NCI-H1417 (cell line): ENCODE data around the gene CISTR.

Source experiments
- DNase-seq, 3 experiments: peaks; one replicate each; lab custom pipeline; 2025; lab: John Stamatoyannopoulos, UW

The CISTR gene

GRCh38 chr12:53743266-53744129 lies 8.3 kb downstream of the CISTR start:
- peak; percentile 76 to 89 (median 87) for DNase-seq

DNA sequence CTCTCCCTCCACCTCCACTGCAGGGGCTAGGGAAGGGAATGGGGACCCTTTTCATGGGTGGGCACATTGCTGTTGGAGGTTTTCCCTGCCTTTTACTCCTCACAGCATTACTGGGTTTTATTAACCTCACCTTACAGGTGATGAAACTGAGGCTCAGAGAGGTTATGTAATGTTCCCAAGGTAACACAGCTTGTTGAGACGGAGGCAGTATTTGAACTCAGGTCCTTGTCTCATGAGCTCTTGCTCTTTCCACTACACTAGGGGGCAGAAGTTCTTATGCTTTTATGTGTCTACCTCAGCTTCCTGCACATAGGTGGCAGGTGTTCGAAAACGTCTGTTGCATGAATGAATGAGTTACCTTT lies 11.7 kb downstream of the CISTR start:
- DNase-seq = no peak

DNA sequence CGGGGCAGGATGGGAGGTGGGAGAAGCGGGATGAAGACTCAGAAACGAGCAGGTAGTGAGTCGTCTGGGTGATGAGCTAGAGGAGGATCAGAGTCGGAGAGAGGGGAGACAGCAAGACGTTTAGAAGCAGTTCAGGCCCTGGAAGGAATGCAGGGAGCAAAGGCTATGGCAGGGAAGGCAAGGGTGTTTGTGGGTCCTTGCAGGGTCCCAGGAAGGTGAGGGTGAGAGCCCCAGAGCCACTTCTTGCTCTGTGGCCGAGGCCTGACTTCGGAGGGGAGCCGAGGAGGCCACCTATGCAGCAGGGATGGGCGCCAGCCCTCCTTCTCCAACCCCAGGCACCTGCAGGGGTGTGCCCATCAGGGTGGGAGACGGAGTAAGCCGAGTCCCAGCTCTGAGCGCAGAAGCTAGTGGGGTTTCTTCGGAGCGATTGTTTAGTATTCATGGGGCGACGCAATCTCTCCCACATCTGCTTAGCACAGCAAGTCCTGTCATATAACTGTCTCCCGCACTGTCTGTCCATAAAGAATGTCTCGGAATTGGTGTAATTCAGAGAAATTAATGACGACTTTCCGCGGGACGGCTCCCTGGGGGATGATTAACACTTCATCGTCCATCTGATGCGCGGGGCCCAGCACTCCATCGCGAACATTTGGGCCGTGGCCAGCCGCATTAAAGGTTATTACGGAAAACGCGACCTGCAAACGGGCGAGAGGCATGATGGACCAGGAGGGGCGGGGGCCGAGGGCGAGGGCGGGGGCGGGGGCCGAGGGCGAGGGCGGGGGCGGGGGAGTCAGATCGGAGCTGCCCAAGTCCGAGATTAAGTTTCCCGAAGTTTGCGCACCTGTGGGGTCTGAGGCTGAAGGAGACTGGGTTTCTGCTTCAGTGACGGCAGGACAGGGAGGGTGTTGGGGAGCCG lies 12.3 kb downstream of the CISTR start:
- DNase-seq = peak in 2 of 3 experiments; percentile 59 to 71

GRCh38 chr12:53738406-53739213 lies 13.2 kb downstream of the CISTR start:
- DNase-seq = peak; percentile 26 to 83 (median 73)

DNA sequence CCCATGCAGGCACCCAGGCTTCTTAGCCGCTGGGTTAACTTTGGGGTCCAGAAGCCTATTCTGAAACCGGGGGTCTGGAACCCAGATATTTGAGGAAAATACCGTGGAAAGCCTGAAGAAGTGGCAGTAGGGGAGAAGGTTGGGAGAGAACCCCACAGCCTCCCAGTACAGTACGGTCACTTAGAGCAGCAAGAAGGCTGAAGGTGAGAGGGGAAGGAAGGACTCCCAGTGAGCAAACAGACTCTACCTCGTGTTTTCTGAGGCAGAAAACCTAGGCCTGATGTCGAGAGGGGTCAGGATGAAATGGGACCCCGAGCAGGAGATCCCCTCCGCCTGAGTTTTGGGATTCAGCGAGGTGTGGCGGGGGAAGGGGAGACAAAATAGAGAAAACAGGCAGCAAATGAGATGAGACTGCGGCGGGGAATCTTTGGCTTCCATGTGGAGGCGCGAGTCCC lies 13.8 kb downstream of the CISTR start:
- no peak for DNase-seq

DNA sequence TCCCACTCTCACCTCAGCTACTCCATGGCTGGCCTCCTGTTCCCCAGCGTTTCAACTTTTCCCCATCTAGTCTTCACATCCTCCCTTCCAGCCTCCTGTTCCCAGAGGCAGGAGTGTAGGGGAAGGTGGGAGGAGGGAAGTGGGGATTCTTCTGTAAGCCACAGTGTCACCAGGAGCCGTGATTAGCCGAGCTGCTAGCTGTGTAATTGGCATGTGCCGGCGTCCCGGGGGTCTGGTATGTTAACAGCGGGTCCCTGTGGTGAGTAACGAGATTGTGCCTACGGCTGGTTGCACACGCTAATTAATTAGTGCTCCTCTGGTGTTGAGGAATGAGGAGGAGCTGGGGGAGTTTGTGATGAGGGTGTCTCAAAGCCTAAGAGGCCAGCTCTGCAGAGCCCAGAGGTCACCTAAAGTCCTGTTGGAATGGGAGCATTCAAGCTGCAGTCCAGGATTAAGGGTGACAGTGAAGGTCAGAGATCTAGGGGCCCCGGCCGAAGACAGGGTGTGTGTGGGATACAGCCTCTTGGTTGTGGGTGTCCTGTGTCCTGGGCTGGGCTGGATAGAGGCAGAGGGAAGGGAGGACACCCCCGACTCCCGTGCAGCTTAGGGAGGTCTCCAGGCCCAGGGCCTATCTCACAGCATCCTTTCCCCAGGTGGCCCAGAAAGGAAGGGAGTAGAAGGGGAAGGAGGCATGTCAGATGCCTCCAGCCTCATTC lies 14.5 kb downstream of the CISTR start:
- peak in 2 of 3 experiments; percentile 40 to 65 for DNase-seq

GRCh38 chr12:53736592-53736991 lies 15.2 kb downstream of the CISTR start:
- DNase-seq = no peak

DNA sequence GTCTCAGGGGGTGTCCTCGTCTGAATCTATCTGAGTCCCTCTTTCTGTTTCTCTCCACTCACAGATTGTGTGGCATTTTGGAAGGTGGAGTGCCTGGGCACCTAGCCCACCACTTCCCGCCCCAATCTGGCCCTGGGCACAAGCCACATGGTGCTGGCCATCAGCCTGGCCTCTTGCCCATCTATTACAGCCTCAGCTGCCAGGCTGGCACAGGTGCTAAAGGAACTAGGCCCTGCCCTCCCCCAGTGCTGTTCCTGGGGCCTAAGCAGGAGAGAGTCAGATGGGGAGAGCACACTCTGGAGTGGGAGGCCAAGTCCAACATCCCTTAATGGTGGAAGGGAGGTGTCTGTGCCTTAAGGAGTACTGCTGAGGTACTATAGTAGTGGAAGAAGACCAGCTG lies 16.2 kb downstream of the CISTR start:
- DNase-seq = no peak

GRCh38 chr12:53734425-53734824 lies 17.4 kb downstream of the CISTR start:
- DNase-seq = no peak

DNA sequence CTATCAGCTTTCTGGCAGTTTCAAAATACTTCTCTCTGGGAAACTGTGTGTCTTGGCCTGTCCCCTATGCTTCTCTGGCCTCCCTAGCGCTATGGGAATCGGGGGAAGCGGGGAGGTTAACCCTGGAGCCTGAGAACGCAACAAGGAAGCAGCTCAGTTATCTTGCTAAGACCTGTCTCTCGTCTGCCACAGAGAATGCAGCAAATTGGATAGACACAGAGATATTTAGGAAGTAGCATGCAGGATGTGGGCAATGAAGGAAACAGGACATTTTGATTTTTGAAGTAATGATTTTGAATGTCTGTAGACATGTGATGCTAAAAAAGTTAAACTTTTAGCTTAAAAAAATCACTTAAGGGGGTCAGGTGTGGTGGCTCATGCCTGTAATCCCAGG lies 18.0 kb downstream of the CISTR start:
- no peak for DNase-seq

DNA sequence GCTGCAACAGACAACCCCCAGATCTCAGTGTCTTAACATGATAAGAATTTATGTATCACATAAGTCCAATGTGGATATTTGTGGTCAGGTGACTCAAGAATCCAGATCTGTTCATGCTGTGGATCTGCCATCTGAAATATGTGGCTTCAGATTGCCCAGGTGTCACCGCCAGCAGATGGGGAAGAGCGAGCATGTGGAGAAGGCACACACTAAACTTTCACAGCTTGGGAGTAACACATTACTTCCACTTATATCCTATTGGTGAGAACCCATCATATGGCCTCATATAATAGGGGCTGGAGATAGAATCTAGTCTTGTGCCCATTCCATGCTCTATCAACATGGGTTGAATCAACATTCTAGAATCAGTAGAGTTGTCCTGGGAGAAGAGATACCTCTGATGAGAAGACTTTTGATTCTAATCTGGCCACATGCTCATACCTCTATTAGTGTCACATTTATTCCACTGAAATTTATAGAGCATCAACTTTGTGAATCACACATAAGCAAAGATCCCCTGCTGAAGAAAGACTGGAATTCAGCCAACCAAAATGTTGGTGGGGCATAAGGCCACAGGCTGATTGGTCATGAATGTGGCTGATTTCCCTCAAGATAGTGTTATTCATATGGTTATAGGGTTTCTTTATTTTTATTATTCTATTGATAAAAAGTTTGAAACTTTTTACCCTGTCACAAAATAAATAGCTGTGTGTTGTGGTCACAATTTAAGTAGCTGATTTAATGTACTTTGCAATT lies 18.6 kb downstream of the CISTR start:
- DNase-seq = no peak

DNA sequence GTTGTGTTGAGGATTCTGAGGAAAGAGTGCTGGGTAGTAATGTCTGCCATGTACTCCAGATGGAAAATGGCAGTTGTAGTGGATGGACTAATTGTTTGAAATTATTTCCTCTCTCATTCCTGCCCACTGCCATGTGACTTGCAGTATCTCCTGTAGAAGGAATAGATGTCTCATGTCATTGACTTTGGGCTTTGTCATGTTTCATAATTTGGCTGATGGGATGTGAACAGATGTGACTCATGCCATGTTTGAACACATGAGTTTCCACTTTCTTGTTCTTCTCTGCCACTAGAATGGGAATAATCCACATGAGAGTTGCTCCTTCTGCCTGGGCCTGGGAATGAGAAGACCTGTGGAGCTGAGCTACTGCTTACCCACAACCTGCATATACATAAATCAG lies 22.1 kb downstream of the CISTR start:
- no peak for DNase-seq

DNA sequence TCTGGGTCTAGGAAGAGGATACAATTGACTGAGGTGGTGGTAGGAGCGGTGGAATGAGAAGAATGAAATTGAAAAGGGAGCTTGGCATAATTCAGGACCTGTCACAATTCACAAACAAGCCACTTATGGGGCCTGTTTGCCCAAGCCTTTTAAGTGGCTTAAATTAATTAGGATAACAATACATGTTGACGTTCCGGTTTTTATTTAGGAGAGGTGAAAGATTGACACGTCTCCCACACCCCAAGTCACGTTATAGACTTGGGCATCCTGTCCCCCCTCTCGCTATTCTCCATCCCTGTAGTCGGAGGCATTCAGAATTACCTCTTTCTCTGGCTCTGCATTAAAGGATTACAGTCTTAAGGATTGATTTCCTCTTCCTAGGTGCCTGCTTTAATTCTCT lies 23.6 kb downstream of the CISTR start:
- DNase-seq = peak in 2 of 3 experiments; percentile 46 to 69

DNA sequence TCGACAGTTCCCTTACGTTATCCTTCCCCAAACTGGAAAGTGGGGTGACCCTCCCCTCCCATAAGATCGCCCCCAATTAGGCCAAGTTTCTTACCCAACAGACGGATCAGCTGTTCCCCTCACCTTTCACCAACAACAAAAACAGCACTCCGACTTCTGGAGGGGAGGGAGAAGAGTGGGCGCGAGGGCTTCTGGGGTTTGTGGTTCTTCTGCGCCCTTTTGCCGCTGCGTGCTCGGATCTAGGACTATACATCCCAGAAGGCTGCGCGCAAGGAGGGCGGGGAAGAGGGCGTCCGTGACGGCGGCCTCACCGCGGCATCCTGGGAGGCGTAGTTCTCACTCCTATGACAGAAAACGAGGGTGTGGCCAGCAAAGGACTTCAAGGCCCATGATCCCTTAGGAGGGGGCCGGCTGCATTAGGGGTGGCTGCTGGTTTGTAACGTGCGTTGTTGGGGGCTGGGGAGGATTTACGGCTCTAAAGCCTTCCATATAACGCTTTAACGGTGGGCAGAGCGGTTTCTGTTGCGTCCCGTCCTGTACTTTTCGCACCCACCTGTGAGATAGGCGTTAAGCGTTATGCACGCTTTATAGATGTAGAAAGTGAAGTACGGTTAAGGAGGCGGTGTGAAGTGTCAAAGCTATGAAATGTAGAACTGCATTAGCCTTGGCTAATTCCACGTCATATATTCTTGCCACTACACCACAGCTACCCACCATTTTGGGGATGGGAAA lies 24.3 kb downstream of the CISTR start, which contains the start of gene CALCOCO1:
Gene CALCOCO1, minus strand, starts transcription at position 143 of the 732 bp plus-strand sequence. CDS start 2,210 bp downstream, outside the sequence.
- peak; percentile 98 to 99 (median 99) for DNase-seq

- DNase-seq = peak in 2 of 3 experiments; percentile 18 to 37
These were observed 24.9 kb downstream of the CISTR start for GRCh38 chr12:53726946-53727309.

GRCh38 chr12:53726341-53726740 lies 25.4 kb downstream of the CISTR start:
- no peak for DNase-seq

GRCh38 chr12:53725824-53726223 lies 26.0 kb downstream of the CISTR start:
- DNase-seq = no peak

DNA sequence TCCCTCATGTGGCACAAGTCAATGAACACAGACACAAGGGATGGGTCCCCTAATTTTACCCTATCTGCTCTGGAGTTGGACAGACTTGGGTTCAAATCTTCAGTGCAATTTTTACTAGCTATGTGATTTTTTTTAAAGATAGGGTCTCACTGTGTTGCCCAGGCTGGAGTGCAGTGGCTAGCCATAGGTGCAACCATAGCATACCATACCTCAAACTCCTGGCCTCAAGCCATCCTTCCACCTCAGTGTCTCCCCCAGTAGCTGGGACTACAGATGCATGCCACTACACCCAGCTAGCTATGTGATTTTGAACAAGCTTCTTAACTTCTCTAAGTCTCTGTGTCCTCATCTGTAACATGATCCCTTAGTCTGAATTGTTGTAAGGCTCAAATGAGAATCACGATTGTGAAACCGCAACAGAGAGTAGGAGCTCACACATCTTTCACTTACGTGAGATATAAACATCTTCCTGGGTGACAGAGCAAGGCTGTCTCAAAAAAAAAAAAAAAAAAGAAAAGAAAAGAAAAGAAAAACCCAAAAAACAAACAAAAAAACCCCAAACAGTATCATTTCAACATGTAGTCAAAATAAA lies 29.2 kb downstream of the CISTR start:
- no peak for DNase-seq

DNA sequence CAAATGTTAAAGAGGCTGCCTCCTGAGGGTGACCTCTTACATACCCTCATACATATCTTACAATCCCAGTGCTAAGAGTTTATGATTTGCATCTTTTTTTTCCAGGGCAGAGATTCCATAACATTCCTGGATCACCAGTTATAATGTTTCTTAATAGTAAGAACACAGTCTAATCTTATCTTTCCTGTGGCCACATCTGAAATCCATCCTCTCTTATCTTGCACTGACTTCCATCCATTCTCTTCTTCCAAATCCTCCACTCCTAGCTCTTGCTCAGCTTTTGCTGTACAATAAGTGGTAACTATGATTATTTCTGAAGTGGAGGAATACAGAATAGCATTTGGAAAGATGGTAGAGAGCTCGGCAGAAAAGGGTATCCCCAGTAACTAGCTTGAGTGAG lies 30.8 kb downstream of the CISTR start:
- no peak for DNase-seq
